NCI-H82 treated with DMSO at 0.1 percent for 48 hours (cell line): Measurements from ENCODE around the gene TRAK1.

Source experiments
- DNase-seq: peaks from one replicate; lab custom pipeline; 2025; ENCODE audit not compliant: unreplicated experiment; lab: John Stamatoyannopoulos, UW

Gene TRAK1

DNA sequence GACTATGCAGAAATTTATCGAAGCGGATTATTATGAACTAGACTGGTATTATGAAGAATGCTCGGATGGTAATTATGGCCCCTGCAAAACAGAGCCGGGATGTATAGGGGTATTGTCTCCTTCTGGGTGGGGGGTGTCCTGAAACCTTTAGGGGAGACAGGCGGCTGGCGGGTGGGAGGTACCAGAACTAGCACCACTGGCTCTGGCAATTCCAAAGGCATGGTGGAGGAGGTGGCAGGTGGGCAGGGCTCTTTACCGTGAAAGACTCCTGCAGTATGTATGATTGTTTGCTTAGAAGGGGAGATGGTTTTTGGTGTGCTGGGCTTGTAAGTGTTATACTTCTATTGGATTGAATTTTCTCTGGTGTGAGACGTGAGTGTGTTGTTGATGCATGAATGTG is 58.4 kb downstream of the TRAK1 start:
- no peak for DNase-seq

DNA sequence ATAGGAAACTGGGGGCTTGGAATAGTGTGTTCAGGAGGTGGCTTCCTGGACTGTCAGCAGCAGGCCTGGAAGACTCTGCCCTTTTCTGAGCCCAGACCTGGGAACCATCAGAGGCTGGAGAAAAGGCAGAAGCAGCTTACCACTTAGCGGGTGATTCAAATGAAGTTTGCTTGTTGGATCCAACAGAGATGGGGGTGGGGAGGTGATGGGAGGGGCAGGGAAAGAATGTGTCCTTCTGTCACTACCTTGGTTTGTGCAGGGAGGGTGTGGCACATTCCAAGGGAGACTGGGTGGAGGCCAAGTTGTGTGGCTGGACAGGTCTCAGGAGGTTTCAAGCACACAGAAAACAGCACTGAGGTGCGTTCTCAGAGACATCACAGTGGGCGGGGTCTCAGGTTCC is 58.8 kb downstream of the TRAK1 start:
- DNase-seq, result no peak

DNA sequence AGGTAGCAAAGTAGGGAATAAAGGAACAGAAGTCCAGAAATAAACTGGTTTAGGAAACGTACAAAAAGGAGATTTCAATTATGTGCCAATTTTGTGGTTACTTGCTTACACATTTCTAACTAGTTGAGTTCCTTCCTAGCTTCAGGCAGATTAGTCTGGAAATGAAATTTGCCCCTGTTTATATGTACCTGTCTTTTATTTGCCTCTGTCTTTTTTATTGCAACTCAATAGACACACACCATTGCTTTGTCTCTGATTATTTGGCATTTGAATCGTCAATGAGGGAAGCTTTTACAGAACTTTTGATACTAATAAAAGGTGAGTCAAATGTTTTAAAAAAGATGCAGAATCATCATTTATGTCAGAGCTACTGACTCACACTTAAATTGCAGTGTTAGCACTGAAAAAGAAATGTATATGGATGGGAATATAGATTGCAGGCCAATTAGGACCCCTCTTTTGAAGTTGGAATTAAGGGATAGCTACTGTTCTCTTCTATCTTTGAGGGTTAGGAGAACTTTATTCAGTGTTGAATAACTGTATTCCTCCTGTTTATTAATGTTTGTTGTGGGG is 60.5 kb downstream of the TRAK1 start:
- no peak for DNase-seq

DNA sequence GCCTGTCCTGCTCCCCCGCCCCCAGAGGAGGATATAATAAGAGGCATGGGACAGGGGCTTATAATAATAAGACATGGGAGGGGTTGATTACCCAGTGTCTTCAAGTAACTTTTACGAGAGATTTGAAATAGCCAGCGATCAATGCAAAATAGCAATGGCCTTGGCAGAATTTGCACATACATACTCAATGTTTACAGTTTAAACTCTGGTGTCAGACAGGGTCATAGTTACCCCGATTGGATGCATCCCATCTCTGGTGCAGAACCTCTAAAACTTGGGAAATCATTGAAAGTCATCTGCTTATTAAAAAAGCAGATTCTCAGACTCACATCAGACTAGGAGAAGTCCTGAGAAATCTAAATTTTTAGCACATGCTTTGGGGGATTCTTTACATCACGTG is 61.0 kb downstream of the TRAK1 start:
- DNase-seq, result no peak

DNA sequence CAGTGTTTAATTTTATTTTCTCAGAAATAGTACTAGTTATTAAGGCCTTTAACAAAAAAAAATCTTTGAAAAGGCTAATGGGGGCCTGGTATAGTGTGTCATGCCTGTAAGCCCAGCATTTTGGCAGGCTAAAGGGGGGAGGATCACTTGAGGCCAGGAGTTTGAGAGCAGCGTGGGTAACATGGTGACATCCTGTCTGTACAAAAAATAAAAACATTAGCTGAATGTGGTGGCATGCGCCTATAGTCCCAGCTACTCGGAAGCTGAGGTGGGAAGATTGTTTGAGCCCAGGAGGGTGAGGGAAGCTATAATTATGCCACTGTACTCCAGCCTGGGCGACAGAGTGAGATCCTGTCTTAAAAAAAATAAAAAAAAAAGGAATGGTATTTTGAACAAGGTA is 61.9 kb downstream of the TRAK1 start:
- no peak for DNase-seq

DNA sequence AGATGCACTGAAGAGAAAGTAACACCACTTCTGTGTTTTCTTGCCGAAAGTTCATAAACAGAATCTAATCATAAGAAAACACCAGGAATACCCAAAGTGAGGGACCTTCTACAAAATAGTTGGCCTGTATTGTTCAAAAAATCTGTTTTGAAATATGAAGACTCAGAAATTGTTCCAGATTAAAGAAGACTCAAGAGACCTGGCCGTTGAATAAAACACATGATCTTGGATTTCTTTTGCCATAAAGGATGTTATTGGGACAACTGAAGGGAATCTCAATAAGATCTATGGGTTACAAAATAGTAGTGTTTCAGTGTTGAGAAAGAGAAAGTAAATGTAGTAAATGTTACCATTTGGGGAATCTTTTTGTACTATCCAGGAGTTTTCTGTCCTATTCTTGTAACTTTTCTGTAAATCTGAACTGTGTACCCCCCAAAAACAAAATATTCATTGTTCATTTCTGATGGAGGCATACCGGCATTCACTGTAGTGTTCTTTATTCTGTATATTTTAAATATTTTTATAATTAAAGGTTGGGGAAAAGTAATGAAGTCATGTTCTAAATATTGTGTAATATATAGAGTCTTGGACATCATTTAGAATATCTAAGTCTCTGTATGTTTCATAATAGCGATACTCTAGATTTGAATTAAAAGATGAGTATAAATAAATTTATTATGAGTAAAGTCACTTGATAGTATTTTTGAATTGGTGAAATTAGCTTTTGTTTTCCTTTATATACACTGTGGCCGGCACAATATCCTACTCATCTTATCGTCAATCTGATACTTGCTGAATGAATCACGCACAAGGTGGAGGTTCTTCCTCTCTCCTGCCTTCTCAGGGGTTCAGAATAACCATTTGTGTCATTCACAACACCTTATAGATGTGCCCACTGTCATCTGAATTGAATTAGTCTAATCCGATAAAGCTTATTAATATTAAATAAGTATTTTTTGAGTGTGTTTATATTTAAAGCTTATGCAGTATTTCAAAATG is 66.7 kb downstream of the TRAK1 start:
- no peak for DNase-seq

DNA sequence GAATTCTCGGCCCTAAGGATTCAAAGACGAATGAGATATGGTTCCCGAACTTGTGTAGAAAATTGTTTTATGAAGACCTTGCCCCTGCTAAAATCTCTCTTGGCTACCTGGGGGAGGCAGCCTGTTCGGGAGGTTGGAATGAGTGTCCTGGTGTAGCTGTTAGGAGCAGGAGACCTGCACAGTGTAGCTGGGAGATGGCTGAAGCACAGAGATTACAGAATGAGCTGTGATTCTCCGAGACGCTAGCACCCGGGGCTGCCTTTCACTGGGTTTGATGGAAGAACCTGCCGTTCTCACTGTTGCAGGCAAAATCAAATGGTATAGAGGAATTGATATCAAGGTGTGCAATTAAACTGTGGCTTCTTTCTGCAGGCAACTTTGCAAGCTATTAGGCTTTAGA is 68.0 kb downstream of the TRAK1 start:
- DNase-seq, result no peak

DNA sequence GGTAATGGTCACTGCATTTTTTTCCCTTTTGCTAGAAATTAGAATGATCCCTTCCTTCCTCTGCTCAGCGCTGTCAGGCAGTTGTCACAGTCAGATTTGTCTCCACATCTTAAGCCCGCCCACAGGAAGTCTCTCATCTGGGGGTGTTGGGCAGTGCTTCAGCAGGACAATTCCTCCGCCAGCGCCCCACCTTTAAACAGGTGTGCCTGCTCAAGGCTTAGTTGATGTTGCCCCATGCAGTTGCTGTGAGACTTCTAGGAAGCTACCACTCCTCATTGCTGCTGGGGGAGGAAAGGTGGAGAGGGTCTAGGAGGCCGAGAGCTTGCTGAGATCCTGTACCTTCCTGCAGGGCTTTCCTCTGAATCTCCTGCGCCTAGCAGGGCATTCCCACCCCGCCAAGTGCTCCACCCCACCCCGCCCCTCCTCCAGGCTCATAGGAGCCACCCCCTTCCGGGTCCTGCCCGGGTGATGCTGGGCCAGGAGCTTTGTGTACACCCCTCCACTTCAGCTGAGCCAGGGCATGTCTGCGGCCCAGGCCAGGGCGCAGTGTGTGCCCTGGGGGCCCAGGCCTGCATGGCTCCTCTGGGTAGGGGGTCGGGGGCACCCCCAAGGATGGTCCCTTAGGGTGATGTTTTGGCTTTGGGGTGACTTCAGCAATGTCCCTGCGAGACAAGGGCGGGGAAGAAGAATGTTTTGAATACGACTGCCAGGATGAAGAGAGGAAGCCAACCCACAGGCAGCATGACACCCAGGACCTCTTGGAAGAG is 68.7 kb downstream of the TRAK1 start:
- DNase-seq, result no peak

DNA sequence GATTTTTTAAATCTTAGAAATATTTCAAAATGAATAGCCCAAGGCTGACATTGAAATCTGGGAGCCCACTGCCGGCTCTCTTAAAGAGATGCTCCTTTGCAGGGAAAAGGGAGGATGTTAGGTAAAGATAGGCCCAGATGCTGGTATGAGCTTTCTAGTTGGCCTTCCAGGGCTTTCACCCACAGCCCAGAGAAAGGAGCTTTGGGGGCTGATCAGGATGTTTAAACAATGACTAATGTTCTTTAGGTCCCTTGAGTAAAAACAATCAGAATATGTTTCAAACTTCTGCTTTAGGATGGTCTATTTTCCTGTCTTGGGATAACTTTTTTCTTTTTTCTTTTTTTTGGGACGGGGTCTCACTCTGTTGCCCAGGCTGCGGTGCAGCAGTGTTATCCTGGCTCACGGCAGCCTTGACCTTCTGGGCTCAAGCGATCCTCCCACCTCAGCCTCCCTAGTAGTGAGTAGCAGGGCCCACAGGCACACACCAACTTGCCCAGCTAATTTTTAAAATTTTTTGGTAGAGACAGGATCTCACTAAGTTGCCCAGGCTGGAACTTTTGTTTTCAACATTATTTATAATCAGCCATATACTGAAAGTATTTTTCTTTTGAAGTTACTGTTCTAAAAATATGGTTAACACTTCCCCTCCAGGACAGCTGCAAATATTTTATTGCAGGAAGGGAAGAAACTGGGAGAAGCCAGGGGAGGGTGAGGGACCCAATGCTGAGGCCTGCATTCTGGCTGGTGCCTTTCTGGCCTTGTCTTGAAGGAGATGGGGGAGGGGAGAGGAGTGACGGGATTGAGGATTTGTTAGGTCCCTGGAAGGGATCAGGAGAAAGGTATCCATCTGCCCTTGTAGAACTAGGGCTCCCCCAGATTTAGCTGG is 70.1 kb downstream of the TRAK1 start:
- DNase-seq, result peak; percentile 49

DNA sequence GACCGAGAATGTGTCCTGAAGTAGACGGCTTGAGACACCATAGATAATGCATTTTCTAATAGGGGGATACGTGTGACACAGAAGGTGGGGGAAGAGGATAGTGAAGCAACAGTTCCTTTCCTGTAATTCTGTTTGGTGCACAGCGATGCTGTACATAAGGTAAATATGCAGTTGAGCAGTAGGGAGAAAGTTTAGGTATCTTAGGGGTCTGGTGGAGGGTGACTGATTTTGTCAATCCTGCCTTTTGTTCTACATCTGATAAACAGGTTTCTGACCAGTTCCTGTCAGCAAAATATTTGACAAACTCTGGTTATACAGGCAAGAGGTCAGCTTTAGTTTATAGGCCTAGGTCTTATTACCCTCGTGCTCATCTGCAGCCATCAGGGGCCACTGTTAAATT is 71.3 kb downstream of the TRAK1 start:
- no peak for DNase-seq

DNA sequence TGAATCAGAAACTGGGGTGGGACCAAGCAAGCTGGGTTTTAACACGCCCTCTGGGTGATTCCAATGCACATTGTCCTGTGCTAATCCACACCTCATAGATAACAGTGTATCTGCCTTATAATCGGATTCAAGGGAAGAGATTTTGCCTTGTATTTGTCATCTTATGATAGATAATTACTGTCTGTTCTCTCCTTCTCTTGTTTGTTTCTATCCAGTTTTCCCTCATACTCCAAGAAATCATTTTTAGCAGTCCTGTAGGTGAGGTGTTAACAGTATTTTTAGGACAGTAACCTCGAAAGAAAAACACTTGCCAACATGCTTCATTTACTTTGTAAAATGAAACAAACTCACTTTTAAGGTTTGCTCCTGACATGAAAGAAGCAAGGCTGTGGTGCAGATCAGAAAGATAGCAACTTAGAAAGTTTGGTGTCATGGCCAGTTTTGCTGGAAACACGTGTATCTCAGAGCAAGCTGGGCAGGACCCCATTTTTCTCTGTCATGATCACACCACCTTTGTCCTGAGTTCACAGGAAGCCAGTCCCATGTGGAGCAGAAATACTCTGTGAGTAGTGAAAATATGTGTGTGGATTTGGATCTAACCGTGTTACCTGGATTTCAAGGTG is 72.6 kb downstream of the TRAK1 start:
- DNase-seq, result no peak

DNA sequence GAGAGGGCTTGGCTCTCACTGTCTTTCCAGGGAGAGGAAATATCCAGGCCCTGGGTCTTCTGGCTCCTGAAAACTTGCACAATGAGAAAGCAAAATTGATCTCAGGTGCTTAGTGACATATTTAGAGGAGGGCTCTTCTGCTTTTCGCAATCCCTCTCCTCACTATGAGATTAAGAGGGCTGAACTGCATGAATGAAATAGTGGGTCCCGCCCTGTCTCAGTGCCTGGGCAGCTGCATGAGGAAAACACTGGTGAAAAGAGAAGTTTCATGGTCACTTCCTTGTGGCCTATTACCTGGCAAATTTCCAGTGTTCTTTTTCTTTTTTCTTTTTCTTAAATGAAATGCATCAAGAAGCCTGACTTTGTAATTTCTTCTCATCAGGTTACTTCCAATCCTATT is 73.5 kb downstream of the TRAK1 start:
- DNase-seq, result no peak

DNA sequence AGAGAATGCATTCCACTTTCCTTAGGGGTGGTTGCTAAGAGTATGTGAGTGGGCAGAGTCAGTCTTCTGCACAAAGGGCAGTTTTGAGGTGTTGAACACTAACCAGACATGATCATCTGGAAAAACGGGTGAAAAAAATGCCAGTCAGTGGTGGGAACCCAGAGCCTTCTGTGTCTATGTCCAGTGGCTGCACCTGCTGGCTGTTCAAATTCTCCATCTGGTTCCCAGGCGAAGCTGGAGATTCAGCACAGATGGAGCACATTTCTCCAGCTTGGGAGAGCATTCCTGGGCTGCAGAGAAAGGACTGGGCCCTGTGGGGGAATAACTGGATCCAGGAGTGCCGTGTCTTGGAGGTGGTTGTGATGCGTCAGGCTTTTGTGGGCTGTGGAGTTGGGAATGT is 74.1 kb downstream of the TRAK1 start:
- DNase-seq, result no peak

DNA sequence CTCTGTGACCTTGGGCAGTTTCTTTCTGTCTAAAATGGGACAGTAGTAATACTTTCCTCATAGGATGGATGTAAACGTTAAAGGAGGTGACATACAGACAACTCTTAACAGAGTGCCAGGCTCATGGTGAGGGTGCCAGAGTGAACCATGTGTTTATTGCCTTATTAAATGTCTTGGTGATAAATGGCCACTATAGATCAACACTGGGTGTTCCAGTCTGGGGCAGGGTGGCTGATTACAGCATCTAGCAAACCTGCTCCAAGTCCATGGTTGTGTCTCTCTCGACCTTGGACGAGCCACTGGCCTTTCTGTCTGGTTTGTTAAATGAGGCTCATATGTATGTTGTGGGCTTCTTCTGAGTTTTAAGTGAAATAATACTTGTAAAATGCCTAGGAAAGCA is 75.1 kb downstream of the TRAK1 start:
- no peak for DNase-seq

DNA sequence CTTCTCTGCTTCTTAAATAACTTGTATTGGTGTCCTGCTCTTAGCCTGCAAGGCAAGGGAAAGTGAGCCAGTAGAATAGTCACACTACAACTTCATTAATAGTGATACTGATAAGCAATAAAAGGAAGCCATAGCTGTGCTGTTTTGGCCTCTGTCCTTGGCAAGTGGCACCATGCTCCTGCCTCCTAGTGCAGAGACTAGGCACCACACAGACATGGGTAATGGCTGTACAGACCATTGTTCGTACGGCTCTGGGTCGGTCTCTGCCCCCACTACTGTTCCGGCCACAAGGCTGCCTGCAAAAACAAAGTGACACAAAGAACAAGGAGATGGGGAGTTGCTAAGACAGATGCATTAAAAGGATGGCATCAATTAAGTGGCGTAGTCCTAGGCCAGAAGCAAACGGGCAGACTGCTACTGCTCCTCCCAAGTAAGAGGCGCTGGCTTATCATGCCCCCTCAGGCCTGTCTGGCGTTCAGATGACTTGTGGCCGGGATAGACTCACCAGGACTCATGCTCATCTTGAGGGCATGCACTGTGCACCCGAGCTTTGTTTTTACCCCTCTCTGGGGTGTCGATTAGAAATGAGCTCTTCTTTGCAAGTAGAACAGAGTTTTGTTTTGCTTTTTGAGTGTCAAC is 75.6 kb downstream of the TRAK1 start:
- DNase-seq, result no peak

DNA sequence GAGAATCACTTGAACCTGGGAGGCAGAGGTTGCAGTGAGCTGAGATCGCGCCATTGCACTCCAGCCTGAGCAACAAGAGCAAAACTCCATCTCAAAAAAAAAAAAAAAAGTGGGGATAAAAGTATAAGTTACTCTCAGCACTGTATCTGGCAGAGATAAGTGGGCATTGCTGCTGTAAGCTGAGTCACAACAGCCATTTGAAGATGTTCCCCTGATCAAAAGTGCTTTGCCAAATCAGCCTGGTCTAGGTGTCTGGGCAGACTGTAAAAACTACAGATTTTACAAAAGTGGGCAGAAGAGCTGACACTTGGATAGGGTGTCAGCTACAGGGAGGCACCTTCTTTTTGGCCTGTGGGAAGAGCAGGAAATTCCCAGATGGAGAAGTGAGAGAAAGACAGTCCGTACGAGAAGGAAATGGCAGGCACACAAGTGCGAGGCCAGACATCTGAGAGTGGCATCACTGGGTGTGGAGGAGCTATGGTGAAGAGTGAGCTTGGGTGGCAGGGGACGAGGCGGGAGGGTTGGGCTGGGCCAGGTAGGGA is 78.5 kb downstream of the TRAK1 start:
- DNase-seq, result no peak

DNA sequence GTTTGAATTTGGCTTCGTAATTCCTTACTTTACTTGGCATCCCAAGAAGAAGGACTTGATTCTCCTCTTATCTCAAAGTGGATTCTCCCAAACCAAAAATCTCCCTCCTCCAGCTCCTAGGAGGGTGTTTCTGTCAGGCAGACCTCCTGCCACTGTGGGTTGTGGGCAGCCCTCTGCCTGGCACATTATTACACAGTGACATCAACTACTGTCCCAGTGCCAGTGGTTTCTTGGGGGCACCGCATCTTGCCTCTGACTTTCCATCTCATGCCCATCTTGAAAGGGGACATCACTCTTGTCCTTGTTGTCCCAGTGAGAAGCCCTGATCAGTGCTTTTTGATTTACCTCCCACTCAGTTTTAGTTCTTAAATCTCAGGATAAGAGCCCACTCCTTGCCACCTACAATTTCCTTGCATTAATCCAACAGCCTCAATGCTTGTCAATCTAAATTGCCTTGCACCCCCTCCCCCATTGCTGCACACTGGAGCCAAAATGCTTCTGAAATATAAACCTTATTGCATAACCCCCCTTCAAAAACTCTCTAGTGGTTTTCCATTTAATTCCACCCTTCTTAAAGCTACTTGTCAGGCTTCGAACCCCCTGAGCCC is 81.0 kb downstream of the TRAK1 start:
- no peak for DNase-seq

DNA sequence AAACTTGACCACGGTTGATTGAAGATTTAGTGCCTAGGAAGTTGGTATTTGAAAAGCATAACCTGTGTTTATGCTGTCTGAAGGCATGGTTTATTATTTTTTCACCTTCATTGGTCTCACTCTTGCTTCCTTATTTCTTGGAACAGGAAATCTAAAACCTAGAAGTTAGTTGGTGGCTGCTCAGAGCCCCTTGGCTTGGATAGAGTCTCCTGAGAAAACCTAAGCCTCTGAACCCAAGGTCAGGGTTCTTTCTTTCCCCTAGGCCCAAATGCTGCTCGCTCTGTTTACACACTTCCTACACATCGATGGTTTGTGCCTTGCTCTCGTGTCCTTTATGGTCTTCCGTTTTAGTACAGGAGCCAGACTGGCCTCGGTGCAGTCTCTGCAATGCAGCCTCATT is 82.2 kb downstream of the TRAK1 start:
- no peak for DNase-seq

DNA sequence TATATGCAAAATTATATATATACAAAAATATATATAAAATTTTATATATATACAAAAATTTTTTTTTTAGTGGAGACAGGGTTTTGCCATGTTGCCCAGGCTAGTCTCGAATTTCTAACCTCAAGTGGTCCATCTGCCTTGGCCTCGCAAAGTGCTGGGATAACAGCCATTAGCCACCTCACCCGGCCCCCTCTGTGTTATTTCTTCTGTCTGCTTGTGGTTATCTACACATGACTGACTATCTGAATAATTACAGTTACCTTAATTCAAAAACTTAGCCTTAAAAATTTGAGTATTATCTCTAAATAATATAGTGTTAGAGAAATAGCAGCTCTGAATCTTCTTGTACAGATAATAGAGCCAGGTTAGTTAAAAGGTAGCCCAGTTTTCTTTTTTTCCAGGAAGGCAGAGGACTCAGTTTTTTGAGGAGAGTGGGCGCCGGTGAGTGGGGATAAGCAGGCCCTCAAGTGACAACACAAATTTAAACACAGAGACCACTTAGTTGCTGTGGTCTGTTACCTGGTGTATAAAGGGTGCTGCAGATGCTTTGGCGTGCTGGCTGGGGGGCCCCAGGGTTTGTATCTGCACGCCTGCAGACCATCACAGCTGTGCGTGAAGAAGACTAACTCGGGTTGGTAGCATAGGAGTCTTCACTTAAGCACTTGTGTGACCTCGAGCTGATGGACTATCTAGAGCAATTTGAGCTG is 83.7 kb downstream of the TRAK1 start:
- no peak for DNase-seq
